Gastrocnemius medialis (tissue), 4 donors: ENCODE measurements around the gene DYNLT2.

Experiments
- CTCF ChIP-seq, 5 experiments: fragments of 450-650 bp in 3 of 5; fragments of 200-600 bp in 2 of 5; sonication (generic) in 2 of 5; IDR thresholded peaks in 4 of 5; conservative IDR thresholded peaks in 1 of 5; 1 replicate in 4 of 5; 2 replicates in 1 of 5; pipeline ENCODE4 v1.5.1; 2016 to 2019; ENCODE audit warnings: antibody characterized with exemption in 5 of 5, mild to moderate bottlenecking in 3 of 5, moderate library complexity in 3 of 5
- POLR2A ChIP-seq, 2 donors: fragments of 450-650 bp; IDR thresholded peaks; one replicate each; pipeline ENCODE4 v1.6.1; 2017; ENCODE audit warnings: antibody characterized with exemption in 2 of 2, mild to moderate bottlenecking in 2 of 2, moderate library complexity in 2 of 2

GRCh38 chr6:169789146-169789943 is 38.0 kb upstream of the DYNLT2 start:
- TF ChIP-seq CTCF (IDR thresholded peaks at IDR 0.05 in 4 of 5, conservative IDR thresholded peaks at IDR 0.05 in 1 of 5) (no peak), POLR2A (IDR thresholded peaks at IDR 0.05) (no peak)
